ENCODE results near the gene PCNX3. TPM values are rescaled to one million over a fixed set of nuclear protein-coding genes. Genes with fewer than 3 reads are reported as not detected.

PCNX3 gene
- total RNA-seq, 1 donor from 2014 or later = 9.3 TPM

DNA sequence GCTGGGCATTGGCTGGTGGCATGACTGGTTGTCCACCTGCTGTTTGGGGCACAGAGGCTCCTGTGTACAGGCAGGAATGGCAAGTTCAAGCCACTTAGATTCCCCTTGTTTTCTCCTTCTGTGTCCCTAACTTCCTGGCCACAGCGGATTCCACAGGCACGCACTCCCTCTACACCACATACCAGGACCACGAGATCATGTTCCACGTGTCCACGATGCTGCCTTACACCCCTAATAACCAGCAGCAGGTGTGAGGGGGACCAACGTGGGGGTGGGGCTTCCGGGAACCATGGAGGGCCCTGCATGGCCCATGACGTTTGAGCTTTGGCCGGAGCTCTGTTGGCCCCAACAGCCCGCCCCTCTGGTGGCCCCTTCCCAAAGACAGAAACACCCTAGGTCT is 30.1 kb downstream of the PCNX3 start:
- ATAC-seq (ENCODE audit: poor library complexity) (no peak), DNase-seq (no peak)
- intact Hi-C loops (cut with DNase I) = no loop called here

DNA sequence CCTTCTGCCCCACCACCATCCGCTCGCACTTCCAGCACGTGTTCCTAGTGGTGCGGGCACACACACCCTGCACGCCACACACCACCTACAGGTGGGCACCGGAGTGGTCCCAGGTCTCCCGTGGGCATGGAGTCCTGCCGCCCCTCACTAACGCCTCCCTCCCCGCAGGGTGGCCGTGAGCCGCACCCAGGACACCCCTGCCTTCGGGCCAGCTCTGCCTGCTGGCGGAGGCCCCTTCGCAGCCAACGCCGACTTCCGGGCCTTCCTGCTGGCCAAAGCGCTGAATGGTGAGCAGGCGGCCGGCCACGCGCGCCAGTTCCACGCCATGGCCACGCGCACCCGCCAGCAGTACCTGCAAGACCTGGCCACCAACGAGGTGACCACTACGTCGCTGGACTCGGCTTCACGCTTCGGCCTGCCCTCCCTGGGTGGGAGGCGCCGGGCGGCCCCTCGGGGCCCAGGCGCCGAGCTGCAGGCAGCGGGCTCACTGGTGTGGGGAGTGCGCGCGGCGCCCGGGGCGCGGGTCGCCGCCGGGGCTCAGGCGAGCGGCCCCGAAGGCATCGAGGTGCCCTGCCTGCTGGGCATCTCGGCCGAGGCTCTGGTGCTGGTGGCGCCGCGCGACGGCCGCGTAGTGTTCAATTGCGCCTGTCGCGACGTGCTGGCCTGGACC is 30.8 kb downstream of the PCNX3 start:
- DNase-seq = no peak
- no peak for ATAC-seq (ENCODE audit: poor library complexity)
- intact Hi-C loops (cut with DNase I) = no loop called here

DNA sequence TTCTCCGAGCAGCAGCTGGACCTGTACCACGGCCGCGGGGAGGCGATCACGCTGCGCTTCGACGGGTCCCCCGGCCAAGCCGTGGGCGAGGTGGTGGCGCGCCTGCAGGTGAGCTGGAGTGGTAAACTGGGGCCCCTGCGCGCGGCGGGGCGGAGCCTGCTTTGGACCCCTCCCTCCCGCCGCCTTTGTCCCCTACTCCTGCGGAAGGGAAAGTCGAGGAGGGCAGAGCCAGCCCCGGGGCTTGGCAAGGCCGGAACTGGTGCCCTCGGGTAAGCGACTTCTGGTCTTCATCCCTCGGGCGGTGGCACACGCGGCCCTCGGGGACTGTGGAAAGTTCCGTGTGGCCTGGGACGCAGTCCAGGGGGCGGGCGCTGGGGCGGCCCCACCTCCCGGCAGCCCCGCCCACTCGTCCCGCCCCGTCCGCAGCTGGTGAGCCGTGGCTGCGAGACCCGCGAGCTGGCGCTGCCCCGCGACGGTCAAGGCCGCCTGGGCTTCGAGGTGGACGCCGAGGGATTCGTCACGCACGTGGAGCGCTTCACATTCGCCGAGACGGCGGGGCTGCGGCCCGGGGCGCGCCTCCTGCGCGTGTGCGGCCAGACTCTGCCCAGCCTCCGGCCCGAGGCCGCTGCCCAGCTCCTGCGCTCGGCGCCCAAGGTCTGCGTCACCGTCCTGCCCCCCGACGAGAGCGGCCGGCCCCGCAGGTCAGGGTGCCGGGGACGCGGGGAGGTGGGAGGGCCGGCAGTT is 31.6 kb downstream of the PCNX3 start:
- peak; percentile 14 for ATAC-seq (ENCODE audit: poor library complexity)
- intact Hi-C loops (cut with DNase I) = no loop called here
- no peak for DNase-seq

DNA sequence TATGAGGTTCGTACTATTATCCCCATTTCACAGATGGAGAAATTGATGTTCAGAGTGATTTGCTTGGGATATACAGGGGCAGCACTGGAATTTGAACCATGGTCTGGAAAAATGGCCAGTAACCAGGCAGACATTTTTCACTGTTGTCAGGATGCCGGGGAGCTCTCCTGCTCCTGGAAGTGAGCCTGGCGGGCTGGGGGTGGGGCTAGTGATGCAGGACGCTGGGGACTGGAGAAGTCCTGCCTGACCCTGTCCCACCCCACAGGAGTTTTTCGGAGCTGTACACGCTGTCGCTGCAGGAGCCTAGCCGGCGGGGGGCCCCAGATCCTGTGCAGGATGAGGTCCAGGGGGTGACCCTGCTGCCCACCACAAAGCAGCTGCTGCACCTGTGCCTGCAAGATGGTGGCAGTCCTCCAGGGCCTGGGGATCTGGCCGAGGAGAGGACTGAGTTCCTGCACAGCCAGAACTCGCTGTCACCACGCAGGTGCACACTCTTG is 33.5 kb downstream of the PCNX3 start:
- intact Hi-C loops (cut with DNase I) = no loop called here
- ATAC-seq (ENCODE audit: poor library complexity) (no peak), DNase-seq (no peak)

DNA sequence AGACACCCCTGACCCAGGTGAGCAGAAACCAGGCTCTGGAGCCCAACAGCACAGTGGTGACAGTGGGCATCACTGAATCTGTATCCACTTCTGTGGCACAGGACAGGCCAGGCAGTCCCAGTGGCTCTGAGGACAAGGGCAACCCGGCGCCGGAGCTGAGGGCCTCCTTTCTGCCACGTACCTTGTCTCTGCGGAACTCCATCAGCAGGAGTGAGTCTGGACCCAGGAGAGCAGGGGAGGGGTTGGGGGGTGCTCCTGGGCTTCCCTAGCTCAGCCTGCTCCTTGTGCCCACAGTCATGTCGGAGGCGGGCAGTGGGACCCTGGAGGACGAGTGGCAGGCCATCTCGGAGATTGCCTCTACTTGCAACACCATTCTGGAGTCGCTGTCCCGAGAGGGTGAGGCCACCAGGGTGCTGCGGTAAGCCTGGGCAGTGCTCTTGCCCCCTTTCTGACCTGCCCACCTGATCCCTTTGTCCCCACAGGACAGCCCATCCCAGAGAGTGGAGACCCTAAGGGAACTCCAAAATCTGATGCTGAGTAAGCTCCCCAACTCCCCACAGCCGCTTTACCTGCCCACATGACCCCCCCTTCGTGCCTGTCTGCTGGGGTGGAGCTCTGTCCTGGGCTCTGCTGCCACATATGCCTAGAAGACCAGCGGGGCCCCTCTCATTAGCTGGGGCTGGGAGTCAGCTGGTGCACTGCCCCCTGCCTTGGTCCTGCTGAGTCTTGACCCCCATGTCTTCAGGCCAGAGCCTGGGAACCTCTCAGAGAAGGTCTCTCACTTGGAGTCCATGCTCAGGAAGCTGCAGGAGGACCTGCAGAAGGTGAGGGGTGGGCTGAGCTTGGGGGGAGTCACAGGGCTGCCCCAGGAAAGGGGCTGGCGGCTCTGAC is 34.3 kb downstream of the PCNX3 start:
- intact Hi-C loops (cut with DNase I) = no loop called here
- ATAC-seq (ENCODE audit: poor library complexity) (no peak), DNase-seq (no peak)

DNA sequence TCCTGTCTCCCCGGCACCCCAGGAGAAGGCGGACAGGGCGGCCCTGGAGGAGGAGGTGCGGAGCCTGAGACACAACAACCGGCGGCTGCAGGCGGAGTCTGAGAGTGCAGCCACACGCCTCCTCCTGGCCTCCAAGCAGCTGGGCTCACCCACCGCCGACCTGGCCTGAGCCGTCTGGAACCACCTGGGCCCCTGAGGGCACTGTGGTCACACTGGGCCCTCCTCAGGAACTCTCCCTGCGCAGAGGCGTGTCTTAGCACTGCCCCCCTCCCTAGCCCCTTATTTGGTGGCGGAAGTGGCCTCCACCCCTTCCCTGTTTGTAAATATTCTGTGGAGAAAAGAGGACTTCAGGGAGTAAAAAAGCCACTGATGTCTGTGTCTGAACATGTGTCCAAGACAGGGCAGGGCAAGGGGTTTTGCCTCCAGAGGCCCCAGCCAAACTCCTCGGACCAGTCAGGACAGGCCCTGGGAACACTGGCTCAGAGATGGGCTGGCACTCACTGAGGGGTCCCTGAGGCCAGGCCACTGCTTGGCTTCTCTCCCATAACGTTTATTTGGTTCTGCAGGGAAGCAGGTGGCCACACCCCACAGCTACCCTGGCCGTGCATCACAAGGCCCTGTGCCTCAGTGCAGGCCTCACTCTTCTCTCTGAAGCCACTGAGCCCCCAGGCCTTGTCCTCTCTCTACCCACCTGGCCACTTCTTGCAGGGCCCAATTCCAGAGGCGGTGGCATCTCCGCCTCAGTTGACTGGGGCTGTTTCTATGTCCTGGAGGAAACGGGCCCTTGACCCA is 35.2 kb downstream of the PCNX3 start:
- intact Hi-C loops (cut with DNase I) = no loop called here
- ATAC-seq (ENCODE audit: poor library complexity) (no peak), DNase-seq (no peak)

DNA sequence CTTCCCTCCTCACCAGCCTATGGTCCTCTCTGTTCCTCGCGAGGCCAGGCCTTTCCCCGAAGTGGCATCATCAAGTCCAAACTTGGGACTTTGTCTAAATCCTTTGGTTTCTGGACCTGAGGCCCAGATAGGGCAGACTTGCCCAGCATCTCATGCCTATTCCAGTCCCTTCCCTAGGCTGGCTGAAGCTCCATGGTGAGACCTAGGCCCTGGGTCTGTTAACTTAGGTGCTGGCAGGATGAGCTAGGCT is 35.7 kb downstream of the PCNX3 start:
- ATAC-seq (ENCODE audit: poor library complexity) = no peak
- intact Hi-C loops (cut with DNase I) = no loop called here
- DNase-seq = no peak

DNA sequence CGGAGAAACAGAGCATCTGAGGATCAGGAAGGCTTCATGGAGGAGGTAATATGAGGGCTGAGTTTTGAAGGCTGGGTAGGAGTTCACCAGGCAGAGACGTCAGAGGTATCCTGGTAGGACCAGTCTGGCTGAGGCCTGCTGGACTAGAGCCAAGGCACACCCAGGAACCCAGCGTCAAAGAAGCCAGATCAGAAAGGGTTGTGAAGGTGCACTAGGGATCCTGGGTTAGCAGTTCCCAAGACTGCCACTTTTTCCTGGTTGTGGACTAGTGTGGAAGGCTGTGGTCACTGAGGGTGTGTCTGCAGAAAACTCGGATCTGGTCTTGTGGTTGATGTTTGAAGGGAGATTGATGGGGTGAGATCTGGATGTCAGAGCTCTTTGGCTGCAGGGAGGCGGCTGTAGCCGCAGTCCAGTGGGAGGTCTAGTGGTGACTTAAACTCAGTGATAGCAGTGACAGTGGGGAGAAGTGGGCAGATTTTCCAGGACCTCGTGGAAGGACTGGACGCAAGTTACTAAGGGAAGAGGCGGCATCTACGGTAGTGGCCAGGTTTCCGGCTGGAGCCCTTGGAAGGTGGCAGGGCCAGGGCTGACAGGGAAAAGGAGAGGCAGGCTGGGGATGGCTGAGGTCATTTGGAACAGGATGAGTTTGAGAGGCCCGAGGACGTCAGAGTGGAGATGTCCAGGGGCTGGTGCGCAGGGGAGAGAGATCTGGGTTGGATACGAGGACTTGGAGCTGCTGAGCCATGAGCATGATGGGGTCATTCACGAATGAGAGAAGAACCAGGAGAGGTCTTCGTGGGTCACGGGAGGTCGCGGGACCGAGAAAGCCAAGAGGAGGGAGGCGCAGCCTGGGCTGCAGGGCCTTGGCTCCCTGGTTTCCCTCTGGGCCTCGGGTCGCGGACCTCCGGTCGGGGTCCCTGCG is 36.3 kb downstream of the PCNX3 start:
- DNase-seq = no peak
- intact Hi-C loops (cut with DNase I) = no loop called here

DNA sequence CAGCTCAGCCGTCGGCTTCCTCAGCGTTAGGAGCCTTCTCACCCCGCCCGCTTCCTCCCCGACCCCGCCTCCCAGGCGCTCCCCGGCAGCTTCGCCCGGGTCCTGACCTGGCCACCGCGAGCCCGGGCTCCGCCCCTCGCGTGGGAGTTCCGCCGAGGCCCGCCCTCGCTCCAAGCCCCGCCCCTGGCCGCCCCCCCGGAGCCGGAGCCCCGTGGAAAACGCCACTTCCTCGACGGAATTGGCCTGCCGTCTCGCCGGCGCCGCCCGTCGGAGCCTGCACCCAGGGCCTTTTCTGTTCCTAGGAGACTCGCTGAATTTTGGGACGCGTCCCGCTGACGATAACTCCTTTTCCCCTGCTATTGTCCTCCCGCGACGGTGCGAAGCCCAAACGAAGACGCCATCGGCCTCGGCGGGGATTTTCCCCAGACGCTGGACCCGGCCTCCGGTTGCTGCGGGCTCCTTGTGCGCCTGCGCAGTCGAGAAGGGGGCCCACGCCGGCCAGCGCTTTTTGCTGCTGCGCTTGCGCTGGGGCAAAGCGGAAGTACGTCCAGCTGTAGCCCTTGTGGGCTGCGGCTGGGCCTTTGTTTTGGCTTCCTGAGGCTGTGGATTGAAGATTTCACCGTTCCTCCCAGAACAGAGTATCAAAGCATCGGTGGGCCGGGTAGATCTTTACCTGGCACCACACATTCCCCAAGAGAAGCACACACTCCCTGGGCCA is 37.1 kb downstream of the PCNX3 start:
- intact Hi-C loops (cut with DNase I) = no loop called here
- DNase-seq (peak; percentile 96), ATAC-seq (ENCODE audit: poor library complexity) (peak; percentile 94)

More for the DNA sequence above, 36.3 kb downstream of the PCNX3 start:
- peak; percentile 11 for ATAC-seq (ENCODE audit: poor library complexity)

DNA sequence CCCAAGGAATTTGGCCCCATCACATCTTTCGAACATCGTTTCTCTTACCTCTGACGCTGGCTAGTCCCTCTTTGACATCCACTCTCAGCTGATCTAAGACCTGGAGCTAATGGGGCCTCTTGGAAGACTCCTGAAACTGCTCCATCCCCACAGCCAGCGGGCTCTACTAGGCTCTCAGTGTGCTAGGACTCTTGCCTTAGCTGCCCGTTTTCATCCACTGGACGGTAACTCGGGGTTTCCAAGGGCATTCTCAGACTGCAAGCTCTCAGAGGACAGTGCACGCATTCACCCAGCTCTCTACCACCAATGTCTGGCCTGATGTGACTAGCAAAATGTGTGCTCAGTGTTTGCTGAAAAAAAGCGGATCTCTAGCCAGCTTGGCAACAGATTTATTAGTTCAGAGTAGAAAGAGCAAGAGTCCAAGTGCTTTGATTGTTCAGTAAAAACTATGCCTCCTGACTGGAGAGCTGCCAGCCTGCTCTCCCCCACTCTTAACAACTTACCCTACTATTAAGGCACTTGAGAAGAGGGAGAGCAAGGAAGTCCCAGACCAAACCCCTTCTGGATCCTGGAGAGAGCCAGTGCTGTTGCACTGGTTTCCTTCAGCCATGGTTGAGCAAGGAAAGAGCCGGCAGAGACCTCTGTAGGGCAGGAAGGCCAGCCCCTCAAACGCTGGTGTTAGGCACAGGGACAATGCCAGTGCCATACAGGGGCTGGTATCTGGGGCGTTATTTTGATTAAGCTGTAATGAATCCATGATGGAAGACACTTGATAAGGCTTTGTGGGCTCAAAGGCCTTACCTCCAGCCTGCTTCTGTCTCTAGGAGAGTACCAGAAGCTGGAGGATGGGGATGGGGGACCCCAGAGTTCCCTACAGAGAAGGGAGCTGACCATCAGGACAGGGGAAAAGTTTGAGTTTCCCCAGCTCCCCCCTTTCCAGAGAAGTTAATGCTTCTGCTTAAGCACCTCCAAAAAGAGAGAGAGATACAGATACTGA is 38.0 kb downstream of the PCNX3 start:
- ATAC-seq (ENCODE audit: poor library complexity) (no peak), DNase-seq (no peak)
- intact Hi-C loops (cut with DNase I) = no loop called here

DNA sequence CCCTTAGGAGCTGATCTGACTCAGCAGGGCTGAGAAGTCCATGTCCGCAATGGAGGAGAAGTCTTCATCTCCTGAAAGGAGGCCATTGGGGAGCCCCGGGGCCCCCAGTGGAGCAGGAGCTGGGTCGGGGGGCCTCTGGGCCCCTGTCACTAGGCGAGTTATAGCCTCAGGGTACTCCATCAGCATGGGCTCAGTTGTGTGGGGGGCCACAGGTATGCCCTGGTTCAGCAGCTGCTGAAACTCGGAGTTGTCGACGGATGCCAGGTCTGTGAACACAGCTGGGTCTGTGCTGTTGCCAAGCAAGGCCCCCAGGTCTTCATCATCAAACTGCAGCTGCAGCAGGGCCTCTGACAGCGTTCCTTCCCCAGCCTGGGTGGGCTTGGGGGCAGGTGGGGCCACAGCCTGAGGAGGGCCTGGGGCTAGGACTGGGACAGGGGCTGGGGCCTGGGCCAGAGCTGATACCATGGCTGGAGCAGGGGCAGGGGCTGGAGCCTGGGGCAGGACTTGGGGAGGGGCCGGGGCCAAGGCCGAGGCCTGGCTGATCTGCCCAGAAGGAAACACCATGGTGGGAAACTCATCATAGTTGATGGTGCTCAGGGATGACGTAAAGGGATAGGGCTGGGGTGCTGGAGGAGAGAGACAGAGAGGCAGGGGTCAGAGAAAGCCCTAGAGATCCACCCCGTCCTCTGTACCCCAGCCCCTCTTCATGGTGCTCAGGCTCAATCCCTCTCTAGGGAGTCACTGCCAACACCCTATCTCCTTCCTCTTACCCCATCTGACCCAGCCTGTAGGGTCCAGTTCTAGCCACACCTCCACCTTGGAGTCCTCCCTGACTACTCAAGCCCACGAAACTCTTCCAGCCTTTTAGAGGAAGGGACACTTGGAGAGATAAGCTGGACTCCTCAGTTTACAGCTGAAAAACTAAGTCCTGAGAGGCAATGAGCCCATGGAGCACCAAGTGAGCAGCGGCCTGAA is 39.1 kb downstream of the PCNX3 start:
- DNase-seq (no peak), ATAC-seq (ENCODE audit: poor library complexity) (no peak)
- intact Hi-C loops (cut with DNase I) = no loop called here

DNA sequence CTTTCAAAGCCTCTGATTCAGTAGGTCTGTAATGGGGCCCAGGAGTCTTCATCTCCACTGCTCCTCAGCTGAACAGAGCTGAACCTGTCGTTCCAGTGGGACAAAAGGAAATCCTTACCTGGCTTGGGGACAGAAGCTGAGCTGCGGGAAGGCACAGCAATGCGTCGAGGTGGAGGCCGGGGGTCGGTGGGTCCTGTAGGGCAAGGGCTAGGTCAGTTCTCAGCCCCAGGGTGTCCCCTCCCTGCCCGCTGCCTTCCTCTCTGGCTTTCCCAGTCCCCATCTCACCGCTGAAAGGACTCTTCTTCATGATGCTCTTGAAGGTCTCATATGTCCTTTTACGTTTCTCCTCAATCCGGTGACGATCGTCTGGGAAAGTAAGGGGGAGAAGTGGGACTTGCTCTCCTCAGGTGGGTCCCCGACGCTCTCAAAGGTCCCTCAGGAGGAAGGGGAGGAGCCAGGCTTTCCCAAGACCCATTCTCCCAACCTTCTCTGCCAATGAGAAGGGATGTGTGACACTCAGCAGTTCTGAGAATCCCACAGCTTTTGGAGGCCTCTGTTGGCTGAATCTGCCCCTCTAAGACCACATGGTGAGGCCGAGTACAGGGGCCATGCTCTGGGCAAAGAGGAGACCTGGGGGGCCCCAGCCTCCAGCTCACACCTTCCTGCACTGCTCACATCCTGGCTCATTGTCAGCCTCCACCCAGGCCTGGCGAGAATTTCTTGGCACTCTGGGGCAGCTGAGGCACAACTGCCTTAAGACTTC is 40.2 kb downstream of the PCNX3 start:
- DNase-seq (no peak), ATAC-seq (ENCODE audit: poor library complexity) (no peak)
- intact Hi-C loops (cut with DNase I) = no loop called here

DNA sequence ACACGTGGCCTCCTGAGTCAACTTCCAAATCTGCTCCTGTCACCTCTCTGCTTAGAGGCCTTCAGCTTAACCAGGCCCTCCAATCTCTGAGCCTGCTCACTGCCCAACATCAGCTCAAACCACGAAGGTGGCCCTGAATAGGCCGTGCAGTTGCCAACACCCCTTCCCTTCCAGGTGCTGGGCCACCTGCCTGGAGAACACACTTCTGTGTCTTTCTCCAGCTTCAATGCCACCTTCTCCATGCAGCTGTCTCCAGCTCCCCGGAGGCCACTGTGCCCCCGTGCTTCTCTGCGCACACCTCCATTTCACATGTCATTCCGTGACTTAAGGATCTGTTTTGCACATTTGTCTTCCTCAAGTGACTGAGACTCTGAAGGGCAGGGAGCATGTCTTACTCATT is 41.9 kb downstream of the PCNX3 start:
- intact Hi-C loops (cut with DNase I) = no loop called here
- no peak for ATAC-seq (ENCODE audit: poor library complexity)
- DNase-seq = no peak

Data from Right ventricle myocardium superior (tissue), 1 donor.